Measurements from ENCODE around the gene PLPP7.
A peak's percentile ranks its signal among the peaks of the same experiment; 100 is the strongest.

PLPP7 gene

DNA sequence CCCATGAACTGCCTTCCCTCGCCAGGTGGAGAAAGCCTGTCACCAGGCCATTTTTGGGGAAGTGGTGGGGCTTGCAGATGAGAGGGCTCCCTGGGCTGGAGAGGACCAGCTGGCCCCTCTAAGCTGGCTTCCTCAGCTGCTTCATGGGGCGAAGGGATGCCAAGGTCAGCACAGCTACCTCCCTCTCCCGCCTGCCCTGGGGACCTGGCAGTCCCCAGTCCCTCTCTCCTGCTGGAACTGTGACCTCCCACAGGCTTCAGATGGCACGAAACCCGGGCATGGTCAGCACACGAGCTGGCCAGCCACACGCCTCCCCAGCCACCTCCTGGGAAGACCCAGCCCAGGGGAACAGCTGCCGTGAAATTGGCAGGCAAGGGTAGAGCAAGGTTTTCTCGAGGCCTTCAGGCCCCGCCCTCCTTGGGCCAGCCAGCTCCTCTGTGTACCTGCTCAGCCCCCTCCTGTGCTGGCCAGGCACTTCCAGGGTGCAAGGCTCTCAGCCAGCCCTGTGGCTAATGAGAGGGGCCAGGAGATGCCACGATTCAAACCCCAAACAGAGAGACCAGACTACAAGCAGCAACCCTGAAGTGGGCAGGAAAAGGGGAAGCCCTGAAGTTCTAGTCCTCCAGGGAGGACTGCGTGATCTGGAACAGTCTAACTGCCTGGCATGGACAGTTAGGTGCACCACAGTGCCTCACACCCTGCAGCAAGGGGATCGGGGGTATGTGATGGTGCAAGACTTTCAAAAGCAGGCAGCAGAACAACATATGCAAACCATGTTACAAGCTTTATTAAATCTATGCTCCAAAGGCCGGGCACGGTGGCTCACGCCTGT lies 12.9 kb downstream of the PLPP7 start:
- DNase-seq (ENCODE audit: low read depth in 3 of 3, low spot score in 1 of 3) = no peak

DNA sequence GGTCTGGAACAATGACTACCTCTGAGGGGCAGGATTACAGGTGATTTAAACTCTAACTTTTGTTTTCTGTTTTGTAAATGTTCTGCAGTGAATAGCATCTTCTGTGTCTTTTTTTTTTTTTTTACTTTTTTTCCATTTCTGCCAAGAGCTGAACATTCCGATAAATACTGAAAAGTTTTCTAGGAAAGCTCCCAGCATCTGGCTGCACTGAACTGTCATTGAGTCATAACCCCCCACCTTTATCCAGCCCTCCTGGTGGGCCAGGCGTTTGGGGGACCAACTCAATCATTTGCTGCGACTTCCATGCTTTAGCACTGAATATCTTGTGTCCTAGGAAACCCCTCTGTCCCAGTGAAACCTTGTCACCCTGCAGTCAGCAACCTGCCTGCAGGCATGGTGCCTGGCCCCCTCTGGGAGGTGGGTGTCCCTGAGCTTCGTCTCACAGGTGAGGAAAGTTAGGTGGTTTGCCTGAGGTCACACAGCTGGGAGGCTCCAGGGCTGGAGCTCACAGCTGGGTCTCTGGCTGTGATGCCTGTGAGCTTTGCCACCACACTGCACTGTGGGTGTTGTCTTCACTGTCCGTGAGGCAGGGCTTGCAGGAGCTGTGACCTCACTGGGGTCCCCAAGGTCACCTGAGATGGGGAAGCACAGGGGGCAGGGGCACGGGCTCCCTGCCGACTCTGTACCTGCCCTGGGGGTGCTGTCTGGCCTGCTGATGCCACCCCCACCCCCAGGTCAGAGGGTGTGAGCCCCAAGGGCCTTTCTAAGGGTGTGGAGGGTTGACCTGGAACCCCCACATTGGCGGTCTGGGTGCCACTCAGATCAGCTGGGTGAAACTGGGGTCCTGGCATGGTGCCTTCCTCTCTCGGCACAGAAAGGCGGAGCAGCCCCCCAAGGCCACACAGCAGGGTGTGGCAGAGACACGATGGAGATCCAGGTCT lies 14.1 kb downstream of the PLPP7 start:
- no peak for DNase-seq (ENCODE audit: low read depth in 3 of 3, low spot score in 1 of 3)

DNA sequence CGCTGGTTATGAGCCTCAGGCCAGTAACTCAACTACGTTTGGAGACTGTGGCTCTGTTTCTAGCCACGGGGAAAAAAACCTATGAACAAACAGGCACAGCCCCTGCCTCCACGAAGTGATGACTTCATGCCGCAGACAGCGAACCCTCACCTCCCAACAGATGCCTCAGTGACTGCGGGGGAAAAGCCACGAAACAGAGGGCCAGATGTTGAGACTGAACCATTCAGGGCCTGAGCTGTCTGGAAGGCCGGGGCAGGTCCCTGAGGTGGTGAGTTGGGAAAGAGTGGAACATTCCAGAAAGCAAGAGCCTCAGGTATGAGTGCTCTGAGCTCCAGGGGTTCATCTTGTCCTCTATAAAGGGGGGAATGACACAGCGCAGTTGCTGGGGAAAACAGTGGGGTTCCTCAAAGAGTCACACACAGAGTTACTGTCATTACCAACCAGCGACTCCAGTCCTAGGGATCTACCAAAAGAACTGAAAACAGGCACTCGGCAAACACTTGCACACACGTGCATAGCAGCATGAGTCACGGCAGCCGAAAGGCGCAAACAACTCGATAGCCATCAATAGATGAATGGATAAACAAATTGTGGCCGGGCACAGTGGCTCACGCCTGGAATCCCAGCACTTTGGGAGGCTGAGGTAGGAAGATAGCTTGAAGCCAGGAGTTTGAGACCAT lies 15.3 kb downstream of the PLPP7 start:
- DNase-seq (ENCODE audit: low read depth in 3 of 3, low spot score in 1 of 3) = no peak

DNA sequence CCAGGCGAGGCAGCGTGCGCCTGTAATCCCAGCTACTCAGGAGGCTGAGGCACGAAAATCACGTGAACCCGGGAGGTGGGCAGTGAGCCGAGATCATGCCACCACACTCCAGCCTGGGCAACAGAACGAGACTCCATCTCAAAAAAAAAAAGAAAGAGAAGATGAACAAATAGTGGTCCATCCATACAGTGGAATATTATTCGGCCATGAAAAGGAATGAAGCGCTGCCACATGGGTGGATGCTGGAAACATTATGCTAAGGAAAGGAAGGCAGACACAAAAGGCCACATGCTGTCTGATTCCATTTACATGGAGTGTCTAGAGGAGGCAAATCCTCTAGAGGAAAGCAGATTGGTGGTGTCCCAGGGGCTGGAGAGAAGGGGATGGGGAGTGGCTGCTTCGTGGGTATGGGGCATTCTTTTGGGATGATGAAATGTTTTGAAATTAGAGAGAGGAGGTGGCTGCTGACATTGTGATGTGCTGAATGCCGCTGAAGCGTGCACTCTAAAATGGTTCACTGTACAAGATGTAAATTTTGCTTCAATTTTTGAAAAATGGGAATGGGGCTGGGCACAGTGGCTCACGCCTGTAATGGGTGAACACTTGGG lies 17.0 kb downstream of the PLPP7 start:
- DNase-seq (ENCODE audit: low read depth in 3 of 3, low spot score in 1 of 3) = no peak

- DNase-seq (ENCODE audit: low read depth in 3 of 3, low spot score in 1 of 3) = no peak
These were observed 18.5 kb downstream of the PLPP7 start for GRCh38 chr9:131307974-131308373.

GRCh38 chr9:131308452-131308851 lies 18.9 kb downstream of the PLPP7 start:
- no peak for DNase-seq (ENCODE audit: low read depth in 3 of 3, low spot score in 1 of 3)

- no peak for DNase-seq (ENCODE audit: low read depth in 3 of 3, low spot score in 1 of 3)
These were observed 19.5 kb downstream of the PLPP7 start for GRCh38 chr9:131308906-131309529.

GRCh38 chr9:131309530-131310276 lies 20.2 kb downstream of the PLPP7 start:
- no peak for DNase-seq (ENCODE audit: low read depth in 3 of 3, low spot score in 1 of 3)

DNA sequence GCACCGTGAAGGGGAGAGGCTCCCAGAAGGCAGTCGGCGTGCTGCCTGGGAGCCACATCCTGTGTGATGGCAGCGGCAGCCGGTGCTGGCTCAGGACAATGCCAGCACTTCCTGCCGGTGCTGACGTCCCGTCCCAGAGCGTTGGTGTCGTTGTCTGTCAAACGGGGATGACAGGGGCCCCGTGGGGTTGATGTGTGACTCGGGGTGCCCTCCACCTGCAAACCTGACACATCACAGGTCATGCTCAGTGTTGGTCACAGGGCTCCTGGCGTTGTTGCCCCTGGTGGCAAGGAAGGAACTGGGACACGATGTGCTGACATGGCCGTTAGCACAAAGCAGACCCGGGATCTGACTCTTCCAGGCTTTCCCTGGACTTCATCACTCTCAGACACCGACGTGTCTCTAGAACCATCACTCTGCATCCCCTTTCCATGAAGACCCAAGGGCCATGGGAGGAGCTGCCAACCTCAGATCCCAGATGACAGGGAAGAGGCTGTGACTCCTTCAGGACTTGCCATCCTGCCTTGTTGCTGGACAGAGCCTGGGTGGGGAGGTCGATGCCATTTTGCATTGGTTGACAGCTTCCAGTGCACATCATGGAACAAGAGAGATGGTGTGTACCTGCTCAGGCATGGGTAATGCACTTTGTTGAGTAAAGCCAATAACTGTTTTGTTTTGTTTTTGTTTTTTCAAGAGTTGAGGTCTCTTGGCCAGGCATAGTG lies 21.5 kb downstream of the PLPP7 start:
- peak; percentile 5 to 21 (median 17) for DNase-seq (ENCODE audit: low read depth in 3 of 3, low spot score in 1 of 3)

GRCh38 chr9:131312246-131312645 lies 22.7 kb downstream of the PLPP7 start:
- DNase-seq (ENCODE audit: low read depth in 3 of 3, low spot score in 1 of 3) = no peak

GRCh38 chr9:131312822-131313770 lies 23.6 kb downstream of the PLPP7 start:
- DNase-seq (ENCODE audit: low read depth in 3 of 3, low spot score in 1 of 3) = no peak

DNA sequence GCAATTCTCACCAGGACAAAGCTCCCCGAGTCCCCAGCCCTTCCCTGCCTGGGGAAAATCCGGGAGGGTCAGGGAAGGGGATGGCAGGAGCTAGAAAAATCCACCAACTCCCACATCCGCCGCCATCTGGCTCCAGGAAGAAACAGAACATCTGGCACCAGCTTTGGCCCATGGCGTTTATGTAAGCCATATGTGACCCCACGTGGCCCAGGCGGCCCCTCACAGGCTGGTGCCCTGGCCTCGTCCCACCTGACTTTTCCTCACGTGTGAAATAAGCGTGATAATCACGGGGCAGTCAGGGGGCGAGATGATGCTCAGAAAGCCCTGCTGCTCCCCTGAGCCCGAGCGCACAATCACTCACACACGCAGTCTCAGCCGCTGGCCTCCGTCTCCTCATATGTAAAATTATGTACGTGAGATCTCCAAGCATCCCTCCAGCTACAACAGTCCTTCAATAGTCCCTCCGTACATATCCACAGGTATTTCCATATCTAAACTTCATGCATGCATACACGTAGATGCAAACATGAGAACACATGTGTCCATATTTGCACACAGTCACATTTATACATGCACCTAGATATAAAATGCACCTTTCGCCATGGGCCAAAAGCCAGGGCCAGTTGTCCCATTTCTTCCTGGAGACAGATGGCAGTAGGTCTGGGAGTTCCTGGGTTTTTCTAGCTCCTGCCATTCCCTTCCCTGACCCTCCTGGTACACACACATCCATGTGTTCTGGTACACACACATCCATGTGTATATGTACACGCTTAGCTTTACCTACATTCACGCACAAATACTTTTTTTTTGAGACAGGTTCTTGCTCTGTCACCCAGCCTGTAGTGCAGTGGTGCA lies 28.9 kb downstream of the PLPP7 start:
- DNase-seq (ENCODE audit: low read depth in 3 of 3, low spot score in 1 of 3) = no peak

DNA sequence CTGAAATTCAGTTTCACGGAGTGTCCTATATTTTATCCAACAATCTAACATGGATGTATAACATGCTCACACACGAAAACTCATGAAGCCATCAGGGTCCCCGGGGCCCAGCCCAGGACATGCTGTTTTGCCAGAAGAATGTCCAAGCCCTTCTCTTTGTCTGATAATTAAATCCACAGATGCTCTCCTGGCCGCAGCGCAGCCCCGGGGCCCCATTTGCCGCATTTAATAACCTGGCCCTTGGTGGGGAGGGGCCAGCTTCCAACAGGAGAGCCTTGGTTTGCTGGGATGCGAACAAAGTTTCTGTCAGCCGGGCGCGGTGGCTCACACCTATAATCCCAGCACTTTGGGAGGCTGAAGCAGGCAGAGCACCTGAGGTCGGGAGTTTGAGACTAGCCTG lies 30.0 kb downstream of the PLPP7 start:
- DNase-seq (ENCODE audit: low read depth in 3 of 3, low spot score in 1 of 3) = no peak

- DNase-seq (ENCODE audit: low read depth in 3 of 3, low spot score in 1 of 3) = no peak
These were observed 30.6 kb downstream of the PLPP7 start for GRCh38 chr9:131320031-131320685.

GRCh38 chr9:131323629-131324028 lies 34.1 kb downstream of the PLPP7 start:
- no peak for DNase-seq (ENCODE audit: low read depth in 3 of 3, low spot score in 1 of 3)

DNA sequence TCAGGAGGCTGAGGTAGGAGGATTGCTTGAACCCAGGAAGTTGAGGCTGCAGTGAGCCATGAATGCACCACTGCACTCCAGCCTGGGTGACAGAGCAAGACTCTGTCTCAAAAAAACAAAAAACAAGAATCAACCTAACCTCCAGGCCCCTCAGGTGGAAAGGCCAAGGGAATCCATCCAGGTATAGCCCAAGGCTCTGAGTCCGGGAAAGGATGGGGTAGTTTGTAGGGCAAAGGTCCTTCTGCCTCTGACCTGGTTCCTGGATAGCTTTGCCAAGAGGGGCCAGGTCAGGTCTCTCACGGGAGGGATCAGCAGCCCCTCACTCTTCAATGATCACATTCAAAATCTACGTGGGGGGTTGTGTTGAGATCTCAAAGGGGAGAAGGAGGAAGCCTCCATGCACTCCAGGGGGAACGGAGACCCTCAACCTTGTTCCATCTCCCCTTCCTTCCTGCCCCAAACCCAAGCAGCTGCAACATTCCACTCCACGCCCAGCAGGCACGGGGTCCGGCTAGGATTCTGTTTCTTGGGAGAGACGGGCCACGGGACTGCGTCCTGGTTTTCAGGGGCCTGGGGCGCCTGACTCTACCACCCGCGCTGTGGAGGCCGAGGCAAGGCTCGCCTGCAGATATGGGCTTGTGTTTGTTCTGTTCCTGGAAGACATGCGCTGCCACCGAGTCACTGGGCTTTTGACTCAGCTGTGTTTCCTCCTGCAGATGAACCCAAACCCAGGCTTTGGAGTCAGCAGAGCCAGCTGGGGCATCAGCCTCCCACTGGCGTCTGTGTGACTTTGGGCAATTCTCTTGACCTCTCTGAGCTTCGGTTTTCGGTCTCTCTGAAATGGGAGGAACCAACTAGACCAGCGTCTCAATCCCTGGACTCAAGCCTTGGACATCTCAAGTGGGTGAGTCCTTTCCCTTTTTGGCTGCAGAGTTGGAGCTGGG lies 35.5 kb downstream of the PLPP7 start:
- DNase-seq (ENCODE audit: low read depth in 3 of 3, low spot score in 1 of 3) = no peak
